Hepatocyte (in vitro differentiated cells): ENCODE results near the gene CROT. TPM values are rescaled to one million over a fixed set of nuclear protein-coding genes. Genes with fewer than 3 reads are reported as not detected.

Experiments used
- DNase-seq: peaks from one replicate; pipeline ENCODE4 v3.0.0-alpha.2; 2016; ENCODE audit warnings: low spot score
- H2AFZ ChIP-seq: fragments of 200-600 bp; sonication (generic); 2 replicates; pipeline ENCODE4 v1.6.0; 2016; ENCODE audit warnings: antibody characterized with exemption, mild to moderate bottlenecking
- H3K27ac ChIP-seq: fragments of 200-600 bp; sonication (generic); 2 replicates; pipeline ENCODE4 v1.5.1; 2016; ENCODE audit warnings: mild to moderate bottlenecking
- H3K27me3 ChIP-seq: fragments of 200-600 bp; sonication (generic); 2 replicates; pipeline ENCODE4 v1.6.1; 2016
- H3K36me3 ChIP-seq: fragments of 200-600 bp; sonication (generic); replicated peaks from 2 replicates; pipeline ENCODE4 v1.5.1; 2016; ENCODE audit warnings: low read depth; ENCODE audit not compliant: insufficient read depth
- H3K4me1 ChIP-seq: fragments of 200-600 bp; sonication (generic); 2 replicates; pipeline ENCODE4 v1.5.1; 2016; ENCODE audit warnings: mild to moderate bottlenecking, moderate library complexity; ENCODE audit not compliant: insufficient read depth
- H3K4me2 ChIP-seq: fragments of 200-600 bp; sonication (generic); 2 replicates; pipeline ENCODE4 v1.6.0; 2016
- H3K4me3 ChIP-seq: fragments of 200-600 bp; sonication (generic); 2 replicates; pipeline ENCODE4 v1.5.1; 2016; ENCODE audit warnings: mild to moderate bottlenecking
- H3K79me2 ChIP-seq: fragments of 200-600 bp; sonication (generic); 2 replicates; pipeline ENCODE4 v1.6.0; 2017; ENCODE audit warnings: mild to moderate bottlenecking
- H3K9me2 ChIP-seq: fragments of 200-600 bp; sonication (generic); replicated peaks from 2 replicates; pipeline ENCODE4 v1.6.0; 2017; ENCODE audit warnings: mild to moderate bottlenecking; ENCODE audit not compliant: insufficient read depth
- H3K9me3 ChIP-seq: fragments of 200-600 bp; sonication (generic); 2 replicates; pipeline ENCODE4 v1.5.1; 2016; ENCODE audit warnings: low read depth, mild to moderate bottlenecking
- H4K20me1 ChIP-seq: fragments of 200-600 bp; sonication (generic); 2 replicates; pipeline ENCODE4 v1.6.0; 2016; ENCODE audit warnings: mild to moderate bottlenecking; ENCODE audit not compliant: insufficient read depth, poor library complexity, severe bottlenecking
- EZH2 ChIP-seq: fragments of 200-600 bp; sonication (generic); IDR thresholded peaks from 2 replicates; pipeline ENCODE4 v1.6.1; 2016; ENCODE audit warnings: antibody characterized with exemption, mild to moderate bottlenecking, borderline replicate concordance
- EZH2phosphoT487 ChIP-seq: fragments of 200-600 bp; sonication (generic); IDR thresholded peaks from one replicate; pipeline ENCODE4 v1.6.1; 2018; ENCODE audit warnings: antibody characterized with exemption, mild to moderate bottlenecking, low read depth, moderate library complexity; ENCODE audit not compliant: unreplicated experiment, severe bottlenecking
- WGBS: methylation state at CpG from one replicate; pipeline ENCODE4 v1.1.6; 2016; ENCODE audit warnings: low lambda C conversion rate; ENCODE audit errors: missing lambda C conversion rate; 5-methylcytosine and 5-hydroxymethylcytosine counted together
- polyA plus RNA-seq: library from polyadenylated mRNA; unstranded; fragments of >200 nt; fragmentation: Nextera tagmentation; extraction: Ambion mirVana; gene quantifications from 2 replicates; pipeline ENCODE4 v1.2.1, GENCODE V29; 2016
- total RNA-seq: library from RNA; depleted of rRNA; stranded (reverse); fragments of >200 nt; gene quantifications from 2 replicates; pipeline ENCODE4 v1.2.3, GENCODE V29; 2014
- TF ChIP-seq, protein P1 (sequence below): fragments of 200-600 bp; sonication (generic); IDR thresholded peaks from 2 replicates; pipeline ENCODE4 v1.5.1; 2016; ENCODE audit warnings: antibody characterized with exemption, mild to moderate bottlenecking; ENCODE audit not compliant: poor library complexity

The CROT gene
- total and polyA plus RNA-seq, 2 experiments from 2014 or later: 25.7 to 57.4 TPM

DNA sequence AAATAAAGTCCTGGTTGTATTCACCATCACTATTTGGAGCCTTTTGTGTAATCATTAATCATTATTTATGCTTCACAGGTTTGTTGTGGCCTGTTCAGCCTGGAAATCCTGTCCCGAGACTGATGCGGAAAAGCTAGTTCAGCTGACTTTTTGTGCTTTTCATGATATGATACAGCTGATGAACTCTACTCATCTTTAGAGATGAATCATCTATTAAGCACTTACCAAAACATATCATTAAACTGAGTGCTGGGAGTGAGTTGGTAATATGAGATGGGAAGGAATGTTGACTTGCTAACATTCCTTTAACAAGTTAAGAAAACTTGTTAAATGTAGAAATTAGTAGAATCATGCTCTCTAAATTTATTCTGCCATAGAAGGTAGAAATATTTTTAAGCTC, 53.0 kb downstream of the CROT start:
- Histone ChIP-seq H3K4me3 (no peak overlapping the region), H3K4me1 (no peaks in the 10 kb centered on the region), H3K9me3 (no peaks in the 10 kb centered on the region), H3K36me3 (peaks cover 5% of the 10 kb centered on the region), H2AFZ (no peak overlapping the region), H3K79me2 (no peaks in the 10 kb centered on the region), H3K27me3 (no peaks in the 10 kb centered on the region), H4K20me1 (no peaks in the 10 kb centered on the region), H3K4me2 (no peak overlapping the region), H3K9me2 (no peaks in the 10 kb centered on the region), H3K27ac (no peak overlapping the region)
- 80% methylated on average over 2 of the region's 2 CpGs for WGBS
- no peak for DNase-seq
- no peak for TF ChIP-seq EZH2phosphoT487
- TF ChIP-seq EZH2: no peak
- TF ChIP-seq, protein P1, sequence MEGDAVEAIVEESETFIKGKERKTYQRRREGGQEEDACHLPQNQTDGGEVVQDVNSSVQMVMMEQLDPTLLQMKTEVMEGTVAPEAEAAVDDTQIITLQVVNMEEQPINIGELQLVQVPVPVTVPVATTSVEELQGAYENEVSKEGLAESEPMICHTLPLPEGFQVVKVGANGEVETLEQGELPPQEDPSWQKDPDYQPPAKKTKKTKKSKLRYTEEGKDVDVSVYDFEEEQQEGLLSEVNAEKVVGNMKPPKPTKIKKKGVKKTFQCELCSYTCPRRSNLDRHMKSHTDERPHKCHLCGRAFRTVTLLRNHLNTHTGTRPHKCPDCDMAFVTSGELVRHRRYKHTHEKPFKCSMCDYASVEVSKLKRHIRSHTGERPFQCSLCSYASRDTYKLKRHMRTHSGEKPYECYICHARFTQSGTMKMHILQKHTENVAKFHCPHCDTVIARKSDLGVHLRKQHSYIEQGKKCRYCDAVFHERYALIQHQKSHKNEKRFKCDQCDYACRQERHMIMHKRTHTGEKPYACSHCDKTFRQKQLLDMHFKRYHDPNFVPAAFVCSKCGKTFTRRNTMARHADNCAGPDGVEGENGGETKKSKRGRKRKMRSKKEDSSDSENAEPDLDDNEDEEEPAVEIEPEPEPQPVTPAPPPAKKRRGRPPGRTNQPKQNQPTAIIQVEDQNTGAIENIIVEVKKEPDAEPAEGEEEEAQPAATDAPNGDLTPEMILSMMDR: no peak

DNA sequence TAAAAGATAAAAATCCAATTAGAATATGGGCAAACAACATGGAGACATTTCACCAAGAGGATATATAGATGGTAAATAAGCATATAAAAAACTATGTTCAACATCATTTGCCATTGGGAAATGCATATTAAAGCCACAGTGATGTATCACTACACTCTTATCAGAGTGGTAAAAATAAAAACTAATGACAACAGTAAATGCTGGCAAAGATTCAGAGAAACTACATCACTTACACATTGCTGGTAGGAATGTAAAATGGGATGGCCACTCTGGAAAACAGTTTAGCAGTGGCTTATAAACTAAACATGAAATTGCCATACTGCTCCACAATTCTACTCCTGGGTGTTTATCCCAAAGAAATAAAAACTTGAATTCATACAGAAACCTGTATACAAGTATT, 59.2 kb downstream of the CROT start:
- Histone ChIP-seq H3K4me1 (no peaks in the 10 kb centered on the region), H3K27ac (no peak overlapping the region), H3K9me3 (no peaks in the 10 kb centered on the region), H4K20me1 (no peaks in the 10 kb centered on the region), H2AFZ (no peak overlapping the region), H3K36me3 (no peaks in the 10 kb centered on the region), H3K4me3 (no peak overlapping the region), H3K79me2 (no peaks in the 10 kb centered on the region), H3K27me3 (no peaks in the 10 kb centered on the region), H3K9me2 (no peaks in the 10 kb centered on the region), H3K4me2 (no peak overlapping the region)
- TF ChIP-seq, protein P1: no peak
- TF ChIP-seq EZH2 (no peak), EZH2phosphoT487 (no peak)
- DNase-seq: no peak

DNA sequence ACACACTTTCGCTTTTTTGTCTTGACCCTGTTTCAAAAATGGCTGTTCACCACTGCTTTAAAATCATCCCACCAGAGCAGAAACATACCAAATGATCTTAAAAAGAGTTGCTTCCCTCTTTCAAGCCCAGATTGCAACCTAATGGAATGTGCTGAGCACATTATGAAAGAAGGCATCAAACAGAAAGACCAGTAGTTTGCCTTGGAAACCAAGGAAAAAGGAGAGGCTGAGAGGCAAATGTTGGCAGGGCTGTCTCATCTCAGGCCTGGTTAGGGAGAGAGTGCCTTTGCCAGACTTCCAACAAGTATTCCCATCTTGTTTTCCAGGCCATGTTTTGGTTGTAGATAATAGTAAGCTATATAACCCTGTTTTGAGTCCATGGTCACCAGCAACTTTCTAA, 65.7 kb downstream of the CROT start:
- no peaks in the 10 kb centered on the region for H4K20me1 ChIP-seq
- no peak for DNase-seq
- no peaks in the 10 kb centered on the region for H3K79me2 ChIP-seq
- WGBS: 94% methylated on average over 1 of the region's 1 CpG
- H3K27me3 ChIP-seq: no peaks in the 10 kb centered on the region
- H3K4me3 ChIP-seq: no peak overlapping the region
- no peak overlapping the region for H3K27ac ChIP-seq
- TF ChIP-seq EZH2 (no peak), EZH2phosphoT487 (no peak)
- TF ChIP-seq, protein P1: no peak
- H3K36me3 ChIP-seq: no peaks in the 10 kb centered on the region
- no peak overlapping the region for H2AFZ ChIP-seq
- H3K9me3 ChIP-seq: no peaks in the 10 kb centered on the region
- H3K4me1 ChIP-seq: peaks cover 29% of the 10 kb centered on the region
- H3K9me2 ChIP-seq: no peaks in the 10 kb centered on the region
- H3K4me2 ChIP-seq: no peak overlapping the region

DNA sequence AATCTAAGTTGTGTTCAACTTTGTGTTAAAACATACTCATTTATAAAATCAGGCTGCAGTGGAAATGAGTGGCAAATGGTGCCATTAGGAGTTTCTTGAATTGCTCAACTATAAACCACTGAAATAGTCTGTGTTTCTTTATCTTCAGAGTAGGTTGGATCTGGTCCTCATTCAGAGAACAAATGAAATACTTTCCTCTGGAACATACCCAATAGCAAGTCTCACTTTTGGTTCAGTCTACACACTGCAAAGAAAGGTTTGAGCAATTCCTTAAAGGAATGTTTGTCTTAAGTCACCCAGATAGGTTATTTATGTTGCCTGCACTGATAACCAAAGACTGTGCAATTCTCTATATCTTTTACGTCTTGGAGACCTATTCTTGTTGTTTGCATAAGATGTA, 67.6 kb downstream of the CROT start:
- no peaks in the 10 kb centered on the region for H3K36me3 ChIP-seq
- DNase-seq: no peak
- H3K4me2 ChIP-seq: no peak overlapping the region
- no peaks in the 10 kb centered on the region for H3K9me3 ChIP-seq
- no peak overlapping the region for H3K4me3 ChIP-seq
- peaks cover 29% of the 10 kb centered on the region for H3K4me1 ChIP-seq
- peak overlapping the region; percentile 74 for H3K27ac ChIP-seq
- no peaks in the 10 kb centered on the region for H3K27me3 ChIP-seq
- 52% methylated on average over 1 of the region's 1 CpG for WGBS
- H4K20me1 ChIP-seq: no peaks in the 10 kb centered on the region
- TF ChIP-seq EZH2phosphoT487 (no peak), EZH2 (no peak)
- TF ChIP-seq, protein P1: no peak
- no peaks in the 10 kb centered on the region for H3K79me2 ChIP-seq
- H3K9me2 ChIP-seq: no peaks in the 10 kb centered on the region
- no peak overlapping the region for H2AFZ ChIP-seq
